ENCODE measurements around the gene PROS1. TPM values are rescaled to one million over a fixed set of nuclear protein-coding genes. Genes with fewer than 3 reads are reported as not detected.

Gene PROS1
- total RNA-seq, 1 donor from 2014 or later = 44.2 TPM

DNA sequence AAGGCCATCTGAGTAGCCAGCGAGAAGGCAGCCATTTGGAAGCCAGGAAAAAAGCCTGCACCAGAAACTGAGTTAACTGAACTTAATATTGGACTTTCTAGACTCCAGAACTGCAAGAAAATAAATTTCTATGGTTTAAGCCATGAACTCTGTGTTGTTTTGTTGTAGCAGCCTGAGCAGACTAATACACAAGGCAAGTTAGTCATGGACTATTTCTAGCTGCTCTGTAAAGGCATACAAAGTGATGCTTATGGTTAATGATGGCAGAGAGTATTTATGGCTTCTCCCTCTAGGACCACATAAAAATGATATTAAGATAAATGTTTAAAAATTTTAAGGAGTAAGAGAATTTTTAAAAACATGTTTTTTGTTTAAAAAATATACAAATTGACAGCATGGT lies 37.1 kb downstream of the PROS1 start:
- intact Hi-C loops (cut with DNase I) = no loop called here
- TF ChIP-seq, protein P1, sequence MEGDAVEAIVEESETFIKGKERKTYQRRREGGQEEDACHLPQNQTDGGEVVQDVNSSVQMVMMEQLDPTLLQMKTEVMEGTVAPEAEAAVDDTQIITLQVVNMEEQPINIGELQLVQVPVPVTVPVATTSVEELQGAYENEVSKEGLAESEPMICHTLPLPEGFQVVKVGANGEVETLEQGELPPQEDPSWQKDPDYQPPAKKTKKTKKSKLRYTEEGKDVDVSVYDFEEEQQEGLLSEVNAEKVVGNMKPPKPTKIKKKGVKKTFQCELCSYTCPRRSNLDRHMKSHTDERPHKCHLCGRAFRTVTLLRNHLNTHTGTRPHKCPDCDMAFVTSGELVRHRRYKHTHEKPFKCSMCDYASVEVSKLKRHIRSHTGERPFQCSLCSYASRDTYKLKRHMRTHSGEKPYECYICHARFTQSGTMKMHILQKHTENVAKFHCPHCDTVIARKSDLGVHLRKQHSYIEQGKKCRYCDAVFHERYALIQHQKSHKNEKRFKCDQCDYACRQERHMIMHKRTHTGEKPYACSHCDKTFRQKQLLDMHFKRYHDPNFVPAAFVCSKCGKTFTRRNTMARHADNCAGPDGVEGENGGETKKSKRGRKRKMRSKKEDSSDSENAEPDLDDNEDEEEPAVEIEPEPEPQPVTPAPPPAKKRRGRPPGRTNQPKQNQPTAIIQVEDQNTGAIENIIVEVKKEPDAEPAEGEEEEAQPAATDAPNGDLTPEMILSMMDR (IDR thresholded peaks at IDR 0.05) = no peak
- no peak for DNase-seq (ENCODE audit: low spot score in 2 of 2)

DNA sequence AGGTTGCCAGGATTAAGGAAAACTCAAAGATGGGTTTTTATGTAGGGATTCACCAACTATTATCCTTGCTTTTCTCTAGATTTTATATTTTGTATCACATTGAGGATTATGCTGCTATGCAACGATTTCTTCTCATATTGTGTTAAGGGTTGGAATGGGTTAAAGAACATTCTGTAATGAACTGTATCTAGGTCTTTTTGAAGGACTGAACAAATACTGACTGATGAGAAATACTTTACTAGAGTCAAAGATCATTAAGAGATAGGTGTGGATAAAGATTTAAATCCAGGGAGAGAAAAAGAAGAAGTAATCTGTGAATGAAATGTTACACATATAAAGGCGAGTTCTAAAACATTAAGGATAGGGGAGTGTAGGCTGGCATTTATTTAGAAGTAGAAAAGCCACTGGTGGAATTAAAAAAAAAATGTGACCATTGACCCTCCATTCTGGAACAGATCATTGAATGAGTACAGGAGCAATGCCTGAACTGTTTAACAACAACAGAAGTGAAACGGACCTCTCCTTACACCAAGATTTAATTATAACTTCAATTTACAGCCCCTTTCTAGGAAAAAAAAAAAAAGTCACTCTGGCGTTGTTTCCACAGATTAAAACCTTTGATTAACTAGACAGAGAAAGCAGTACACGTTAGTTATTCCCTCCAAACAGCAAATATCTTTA lies 39.2 kb downstream of the PROS1 start:
- H3K4me3 ChIP-seq = no peak overlapping the region
- no peak overlapping the region for H3K27ac ChIP-seq
- H3K9me3 ChIP-seq = no peaks in the 10 kb centered on the region
- no peaks in the 10 kb centered on the region for H3K27me3 ChIP-seq
- intact Hi-C loops (cut with DNase I) = no loop called here
- DNase-seq (ENCODE audit: low spot score in 2 of 2) = no peak
- TF ChIP-seq, protein P1 (IDR thresholded peaks at IDR 0.05) = no peak
- no peaks in the 10 kb centered on the region for H3K4me1 ChIP-seq
- H3K36me3 ChIP-seq = no peaks in the 10 kb centered on the region

More for the DNA sequence above, 37.1 kb downstream of the PROS1 start:
- Histone ChIP-seq H3K4me1 (no peaks in the 10 kb centered on the region), H3K9me3 (no peaks in the 10 kb centered on the region), H3K36me3 (no peaks in the 10 kb centered on the region), H3K27ac (no peak overlapping the region), H3K27me3 (no peaks in the 10 kb centered on the region), H3K4me3 (no peak overlapping the region)

DNA sequence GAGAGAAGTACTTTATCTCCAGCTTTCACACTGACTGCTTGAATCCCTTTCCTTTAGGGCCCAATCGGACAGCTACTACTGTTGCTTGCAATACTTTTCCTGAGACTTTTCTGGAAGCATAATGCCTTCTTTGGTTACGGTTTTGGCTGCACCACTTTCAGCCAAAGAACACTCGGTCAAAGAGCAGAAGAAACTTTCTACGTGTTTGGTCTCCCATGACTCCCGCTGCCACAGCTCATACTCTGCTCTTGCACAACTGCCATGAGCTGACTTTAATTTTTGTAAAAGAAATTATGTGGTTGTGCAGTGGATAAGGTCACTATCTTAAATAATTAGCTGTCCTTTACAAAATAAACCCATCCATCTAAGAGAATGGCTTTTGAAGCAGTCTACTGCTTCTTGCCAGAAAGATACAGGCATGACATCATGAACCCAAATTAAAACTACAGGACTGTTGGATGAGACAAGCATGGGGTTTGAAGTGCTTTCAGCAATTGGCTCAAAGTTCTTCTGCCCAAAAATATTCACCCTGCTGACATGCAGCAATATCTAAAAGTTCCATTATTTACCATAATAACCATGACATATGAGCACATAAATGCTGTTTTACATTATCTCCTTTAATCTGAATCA lies 42.0 kb downstream of the PROS1 start:
- Histone ChIP-seq H3K4me1 (no peaks in the 10 kb centered on the region), H3K27me3 (no peaks in the 10 kb centered on the region), H3K9me3 (no peaks in the 10 kb centered on the region), H3K36me3 (peaks cover 0 to 3% of the 10 kb centered on the region in 2 donors), H3K4me3 (no peak overlapping the region), H3K27ac (no peak overlapping the region)
- intact Hi-C loops (cut with DNase I) = no loop called here
- TF ChIP-seq, protein P1 (IDR thresholded peaks at IDR 0.05) = no peak
- DNase-seq (ENCODE audit: low spot score in 2 of 2) = no peak

DNA sequence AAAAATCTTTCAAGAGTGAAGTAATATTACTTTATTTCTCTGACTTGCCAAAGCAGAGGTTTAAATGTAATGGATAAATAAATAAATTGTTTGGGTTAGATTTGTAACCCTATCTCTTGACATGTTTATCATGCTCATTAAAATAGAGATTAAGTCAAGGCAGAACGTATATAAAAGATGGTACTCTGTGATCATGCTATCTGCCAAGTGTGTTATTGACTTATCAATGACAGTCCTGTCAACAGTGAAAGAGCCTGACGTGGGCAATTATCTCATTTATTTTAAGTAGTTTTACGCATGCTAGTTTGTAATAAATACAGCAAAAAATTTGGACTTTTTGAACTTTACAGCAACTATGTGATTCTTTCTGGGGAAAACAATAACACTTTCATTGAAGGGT lies 43.7 kb downstream of the PROS1 start:
- no peaks in the 10 kb centered on the region for H3K4me1 ChIP-seq
- TF ChIP-seq, protein P1 (IDR thresholded peaks at IDR 0.05) = no peak
- H3K9me3 ChIP-seq = no peaks in the 10 kb centered on the region
- DNase-seq (ENCODE audit: low spot score in 2 of 2) = no peak
- no peak overlapping the region for H3K4me3 ChIP-seq
- no peak overlapping the region for H3K27ac ChIP-seq
- no peaks in the 10 kb centered on the region for H3K27me3 ChIP-seq
- intact Hi-C loops (cut with DNase I) = no loop called here
- H3K36me3 ChIP-seq = peaks cover 0 to 3% of the 10 kb centered on the region in 2 donors

DNA sequence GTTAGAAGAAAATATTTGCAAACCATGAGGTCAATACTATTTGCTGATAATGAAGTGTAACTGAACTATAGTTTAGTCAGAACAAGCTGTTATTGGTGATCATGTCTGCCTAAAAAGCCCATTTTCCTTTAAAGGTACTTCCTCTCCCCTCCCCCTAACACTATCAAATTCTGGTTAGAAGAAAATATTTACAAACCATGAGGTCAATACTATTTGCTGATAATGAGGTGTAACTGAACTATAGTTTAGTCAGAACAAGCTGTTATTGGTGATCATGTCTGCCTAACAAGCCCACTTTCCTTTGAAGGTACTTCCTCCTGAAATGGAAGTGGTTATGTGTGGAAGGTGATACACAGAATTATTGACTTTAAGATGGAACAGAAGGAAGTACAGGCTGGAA lies 46.9 kb downstream of the PROS1 start:
- Histone ChIP-seq H3K27me3 (no peaks in the 10 kb centered on the region), H3K4me1 (no peaks in the 10 kb centered on the region), H3K9me3 (no peaks in the 10 kb centered on the region), H3K36me3 (peaks cover 0 to 3% of the 10 kb centered on the region in 2 donors), H3K4me3 (no peak overlapping the region), H3K27ac (no peak overlapping the region)
- TF ChIP-seq, protein P1 (IDR thresholded peaks at IDR 0.05) = no peak
- intact Hi-C loops (cut with DNase I) = no loop called here
- no peak for DNase-seq (ENCODE audit: low spot score in 2 of 2)
